B cell (primary cell): ENCODE results near the gene KLRB1. TPM values are rescaled to one million over a fixed set of nuclear protein-coding genes. Genes with fewer than 3 reads are reported as not detected.

Experiments
- polyA plus RNA-seq: library from polyadenylated mRNA; depleted of rRNA; stranded (reverse); fragments of >200 nt; gene quantifications from 2 replicates; pipeline ENCODE4 v1.2.3, GENCODE V29; 2012
- small RNA-seq: library from RNA; depleted of rRNA; stranded (forward); fragments of <200 nt; gene quantifications from one replicate; pipeline ENCODE3, GENCODE V24; 2012; ENCODE audit warnings: low replicate concordance, low read depth; ENCODE audit not compliant: insufficient read length
- total RNA-seq, 2 donors: library from RNA; stranded (reverse); fragments of 120-200 nt in 1 of 2; gene quantifications; 1 replicate in 1 of 2; 2 replicates in 1 of 2; pipeline versions ENCODE4 v1.2.3 to v1.2.4, GENCODE V29; 2013 to 2022

The KLRB1 gene
- total and polyA plus RNA-seq, 2 donors (not counting 1 experiment from before 2014, with no cell fraction given), result 0.12 TPM; not detected in 1

Small RNA genes lying within 50 kb of the gene (small RNA-seq; reads per million reads assigned to genes)
- gene AC010186.4 (not detected), gene RNU6-700P (not detected)

Other genes with a start within 250 kb of the KLRB1 start
- gene CLEC2D, start 61.8 kb upstream of the KLRB1 start, total RNA-seq, result 407 and 426 TPM in 2 replicates
- 146 and 158 TPM in 2 replicates for gene CLEC2D, start 61.8 kb upstream of the KLRB1 start, polyA plus RNA-seq
- gene CLECL1, start 125.2 kb upstream of the KLRB1 start, total RNA-seq, result 37.8 and 51.4 TPM in 2 replicates
- 18.5 and 30.7 TPM in 2 replicates for gene CLECL1, start 125.2 kb upstream of the KLRB1 start, polyA plus RNA-seq
- 44.8 and 45.1 TPM in 2 replicates for gene CD69, start 153.0 kb upstream of the KLRB1 start, total RNA-seq
- 997 and 1,149 TPM in 2 replicates for gene CD69, start 153.0 kb upstream of the KLRB1 start, polyA plus RNA-seq
- gene KLRF1, start 219.6 kb upstream of the KLRB1 start, total RNA-seq, result 1.2 and 1.7 TPM in 2 replicates
- 1.0 and 2.0 TPM in 2 replicates for gene KLRF1, start 219.6 kb upstream of the KLRB1 start, polyA plus RNA-seq